IMR-90 (cell line): ENCODE measurements around the gene SLC1A7. TPM values are rescaled to one million over a fixed set of nuclear protein-coding genes. Genes with fewer than 3 reads are reported as not detected.

Source experiments
- ATAC-seq: fragments of 200-7000 bp; cut with Tn5 transposase; 2 replicates; pipeline ENCODE4 v1.9.1; 2020; ENCODE audit warnings: low read depth, mild to moderate bottlenecking, moderate library complexity
- BruUV-seq: library from RNA; stranded (reverse); fragments of 400-500 nt; replicated peaks from 2 replicates; lab custom pipeline; 2021; lab: Mats Ljungman, UMichigan
- CTCF ChIA-PET: fragments of 300-600 bp; formaldehyde crosslinking; extraction: SDS; loops from one replicate; lab custom pipeline; 2021; ENCODE audit warnings: antibody characterized with exemption; lab: Yijun Ruan, JAX
- POLR2A ChIA-PET: fragments of 300-600 bp; sonication (Branson Sonifier 250); formaldehyde crosslinking; loops from one replicate; lab custom pipeline; 2022; ENCODE audit warnings: antibody characterized with exemption; ENCODE audit not compliant: unreplicated experiment; lab: Charles Lee
- DNase-seq: peaks from one replicate; pipeline ENCODE4 v3.0.0; 2013
- H2AFZ ChIP-seq: replicated peaks from 2 replicates; pipeline ENCODE3; 2013; ENCODE audit warnings: low read length, mild to moderate bottlenecking; ENCODE audit not compliant: poor library complexity
- H2AK5ac ChIP-seq: 2 replicates; pipeline ENCODE4 v1.6.1; 2013; ENCODE audit warnings: low read depth, low read length, inconsistent platforms
- H2AK9ac ChIP-seq: replicated peaks from 2 replicates; pipeline ENCODE3; 2013; ENCODE audit warnings: mild to moderate bottlenecking, low read depth, low read length, moderate library complexity; ENCODE audit not compliant: poor library complexity
- H2BK120ac ChIP-seq: 2 replicates; pipeline ENCODE4 v1.6.1; 2013; ENCODE audit warnings: low read depth, low read length, inconsistent platforms
- H2BK15ac ChIP-seq: 3 replicates; pipeline ENCODE4 v1.6.1; 2013; ENCODE audit warnings: low read depth, low read length, inconsistent platforms
- H2BK20ac ChIP-seq: 2 replicates; pipeline ENCODE4 v1.6.1; 2013; ENCODE audit warnings: low read depth, mild to moderate bottlenecking, inconsistent platforms, low read length, moderate library complexity
- H2BK5ac ChIP-seq: 2 replicates; pipeline ENCODE4 v1.6.1; 2013; ENCODE audit warnings: mild to moderate bottlenecking, low read depth, low read length, inconsistent platforms; ENCODE audit not compliant: poor library complexity, severe bottlenecking
- H3K14ac ChIP-seq: replicated peaks from 2 replicates; pipeline ENCODE4 v1.6.1; 2013; ENCODE audit warnings: low read depth, low read length, inconsistent platforms
- H3K18ac ChIP-seq: 2 replicates; pipeline ENCODE4 v1.6.1; 2013; ENCODE audit warnings: low read depth, low read length, control low read depth
- H3K23ac ChIP-seq: 2 replicates; pipeline ENCODE4 v1.6.1; 2013; ENCODE audit warnings: low read depth, low read length, inconsistent platforms
- H3K27ac ChIP-seq: 2 replicates; pipeline ENCODE4 v1.5.1; 2013; ENCODE audit warnings: mild to moderate bottlenecking, control low read depth, low read length; ENCODE audit not compliant: insufficient read depth
- H3K27me3 ChIP-seq: 2 replicates; pipeline ENCODE4 v1.6.1; 2013; ENCODE audit warnings: low read length; ENCODE audit not compliant: control insufficient read depth, insufficient read depth
- H3K36me3 ChIP-seq: 2 replicates; pipeline ENCODE4 v1.6.1; 2013; ENCODE audit warnings: low read length, mixed read lengths; ENCODE audit not compliant: control insufficient read depth, insufficient read depth
- H3K4ac ChIP-seq: 2 replicates; pipeline ENCODE4 v1.6.1; 2013; ENCODE audit warnings: low read depth, low read length, inconsistent platforms
- H3K4me1 ChIP-seq: 2 replicates; pipeline ENCODE4 v1.6.1; 2013; ENCODE audit warnings: low read length, mixed read lengths; ENCODE audit not compliant: control insufficient read depth, insufficient read depth
- H3K4me2 ChIP-seq: 2 replicates; pipeline ENCODE4 v1.6.1; 2013; ENCODE audit warnings: low read depth, mild to moderate bottlenecking, control low read depth, low read length, moderate library complexity
- H3K4me3 ChIP-seq: 2 replicates; pipeline ENCODE4 v1.5.1; 2013; ENCODE audit warnings: low read depth, mild to moderate bottlenecking, control low read depth, low read length, moderate library complexity; ENCODE audit not compliant: insufficient read depth
- H3K56ac ChIP-seq: 2 replicates; pipeline ENCODE4 v1.6.1; 2013; ENCODE audit warnings: low read length, inconsistent platforms; ENCODE audit not compliant: insufficient read depth; ENCODE audit errors: extremely low read depth
- H3K79me1 ChIP-seq, 2 experiments: 2 replicates each; pipeline ENCODE4 v1.6.1; 2013; ENCODE audit warnings: low read length in 2 of 2, inconsistent platforms in 1 of 2, low read depth in 1 of 2
- H3K9ac ChIP-seq: 2 replicates; pipeline ENCODE4 v1.6.1; 2013; ENCODE audit warnings: low read depth, low read length, control low read depth
- H3K9me1 ChIP-seq: 2 replicates; pipeline ENCODE4 v1.6.1; 2013; ENCODE audit warnings: low read length, inconsistent platforms; ENCODE audit not compliant: insufficient read depth
- H3K9me3 ChIP-seq: 2 replicates; pipeline ENCODE4 v1.6.1; 2013; ENCODE audit warnings: low read length; ENCODE audit not compliant: control insufficient read depth, insufficient read depth
- H4K20me1 ChIP-seq: 2 replicates; pipeline ENCODE4 v1.6.1; 2013; ENCODE audit warnings: low read length, inconsistent platforms; ENCODE audit not compliant: insufficient read depth
- H4K5ac ChIP-seq: 2 replicates; pipeline ENCODE4 v1.6.1; 2013; ENCODE audit warnings: mild to moderate bottlenecking, low read depth, low read length, control low read depth
- H4K8ac ChIP-seq, 2 experiments: 2 replicates each; pipeline ENCODE4 v1.6.1; 2013; ENCODE audit warnings: low read depth in 2 of 2, low read length in 2 of 2, control low read depth in 1 of 2, inconsistent platforms in 1 of 2
- H4K91ac ChIP-seq: 2 replicates; pipeline ENCODE4 v1.6.1; 2013; ENCODE audit warnings: low read depth, low read length, inconsistent platforms; ENCODE audit not compliant: insufficient read depth
- BHLHE40 ChIP-seq: fragments of 150-350 bp; IDR thresholded peaks from 2 replicates; pipeline ENCODE4 v1.6.1; 2016; ENCODE audit warnings: mild to moderate bottlenecking, low read depth, low read length
- CEBPB ChIP-seq: IDR thresholded peaks from 2 replicates; pipeline ENCODE4 v1.6.1; 2012; ENCODE audit warnings: low read depth, low read length, improper control_type of control experiment
- CHD1 ChIP-seq: IDR thresholded peaks from 2 replicates; pipeline ENCODE4 v1.6.1; 2012; ENCODE audit warnings: low read depth, low read length, improper control_type of control experiment
- ELK1 ChIP-seq: fragments of 150-350 bp; IDR thresholded peaks from 2 replicates; pipeline ENCODE4 v1.6.1; 2016; ENCODE audit warnings: low read depth, mild to moderate bottlenecking, low read length, moderate library complexity, borderline replicate concordance
- FOS ChIP-seq: fragments of 150-350 bp; IDR thresholded peaks from 2 replicates; pipeline ENCODE4 v1.6.1; 2016; ENCODE audit warnings: low read depth, low read length
- MAZ ChIP-seq: IDR thresholded peaks from 2 replicates; pipeline ENCODE4 v1.6.1; 2012; ENCODE audit warnings: low read depth, mild to moderate bottlenecking, low read length, improper control_type of control experiment, moderate library complexity, borderline replicate concordance
- MXI1 ChIP-seq: IDR thresholded peaks from 2 replicates; pipeline ENCODE4 v1.6.1; 2012; ENCODE audit warnings: low read depth, mild to moderate bottlenecking, low read length, moderate library complexity, borderline replicate concordance
- NFE2L2 ChIP-seq: fragments of 150-350 bp; IDR thresholded peaks from 2 replicates; pipeline ENCODE4 v1.6.1; 2016; ENCODE audit warnings: low read depth, mild to moderate bottlenecking, low read length
- POLR2A ChIP-seq: IDR thresholded peaks from 2 replicates; pipeline ENCODE4 v1.6.1; 2012; ENCODE audit warnings: mild to moderate bottlenecking, low read depth, low read length
- RAD21 ChIP-seq: IDR thresholded peaks from 2 replicates; pipeline ENCODE4 v1.6.1; 2012; ENCODE audit warnings: low read length, improper control_type of control experiment
- RCOR1 ChIP-seq: IDR thresholded peaks from 2 replicates; pipeline ENCODE4 v1.6.1; 2012; ENCODE audit warnings: mild to moderate bottlenecking, low read length, improper control_type of control experiment; ENCODE audit not compliant: insufficient replicate concordance
- RFX5 ChIP-seq: IDR thresholded peaks from 2 replicates; pipeline ENCODE4 v1.8.0; 2012; ENCODE audit warnings: low read depth, mild to moderate bottlenecking, low read length, moderate library complexity
- USF2 ChIP-seq: fragments of 150-350 bp; IDR thresholded peaks from 2 replicates; pipeline ENCODE4 v1.6.1; 2017; ENCODE audit warnings: mild to moderate bottlenecking, antibody characterized with exemption, low read length, low read depth
- WGBS, 2 experiments: methylation state at CpG; one replicate each; pipeline versions ENCODE4 v1.1.5 to v1.1.7; 2013; ENCODE audit warnings: missing lambda C conversion rate in 2 of 2; ENCODE audit not compliant: insufficient read length in 1 of 2; ENCODE audit errors: extremely low coverage in 2 of 2; 5-methylcytosine and 5-hydroxymethylcytosine counted together
- dilution Hi-C: fragments of 300-500 bp; cut with HindIII; formaldehyde crosslinking; loops from one replicate; pipeline ENCODE4 v1.14.3; 2018; ENCODE audit warnings: low sequenced_read_pairs; ENCODE audit not compliant: unreplicated experiment
- in situ Hi-C: fragments of 300-500 bp; cut with MboI; formaldehyde crosslinking; loops from 3 replicates; pipeline ENCODE4 v1.14.3; 2019; ENCODE audit warnings: low sequenced_read_pairs, inconsistent platforms, mixed read lengths
- intact Hi-C: fragments of 100-400 bp; cut with micrococcal nuclease; formaldehyde crosslinking; loops from 2 replicates; pipeline ENCODE4 v1.10.0; 2022
- polyA plus RNA-seq, 3 experiments: library from polyadenylated mRNA; depleted of rRNA; stranded (reverse); fragments of >200 nt; gene quantifications; 2 replicates each; pipeline ENCODE4 v1.2.3, GENCODE V29; 2012; ENCODE audit warnings: low replicate concordance in 1 of 3
- total RNA-seq: library from RNA; depleted of rRNA; stranded (reverse); fragments of >200 nt; gene quantifications from 2 replicates; pipeline ENCODE4 v1.2.3, GENCODE V29; 2012

Gene SLC1A7
- total and polyA plus RNA-seq, 2 of the 4 experiments (the other 2 are of a cell fraction): 0.05 TPM; not detected in 1

GRCh38 chr1:53111073-53111556 is 31.3 kb downstream of the SLC1A7 start:
- peak overlapping the region; percentile 74 for H2AFZ ChIP-seq
- H3K9ac ChIP-seq: no peak overlapping the region
- in situ Hi-C loops (no loop called here), intact Hi-C loops (no loop called here), dilution Hi-C loops (no loop called here)
- peaks cover 41% of the 10 kb centered on the region for H3K4me1 ChIP-seq
- H4K20me1 ChIP-seq: no peaks in the 10 kb centered on the region
- H2BK15ac ChIP-seq: peak overlapping the region; percentile 83
- H3K4ac ChIP-seq: peak overlapping the region; percentile 96
- H4K91ac ChIP-seq: peak overlapping the region; percentile 98
- 0 out of 2 replicates have a peak overlapping the region, but pooled peaks have one; percentile 3 for H3K27ac ChIP-seq
- H3K9me3 ChIP-seq: peaks cover 17% of the 10 kb centered on the region
- H4K8ac ChIP-seq: peak overlapping the region; percentile 61 to 88; a peak in 3 of 4 replicates
- peaks cover 0 to 3% of the 10 kb centered on the region in 2 experiments; a peak in 1 of 4 replicates for H3K79me1 ChIP-seq
- H3K18ac ChIP-seq: peak overlapping the region; percentile 47
- POLR2A ChIA-PET: no interaction called here
- H3K4me2 ChIP-seq: no peak overlapping the region
- CTCF ChIA-PET: interaction anchor here (1.2 kb wide), 1 partner anchor 23 kb away, joined by 3 read pairs; no protein-coding TSS in a partner anchor
- H3K14ac ChIP-seq: 0 out of 2 replicates have a peak overlapping the region, but pooled peaks have one; percentile 23
- H2BK5ac ChIP-seq: peak overlapping the region; percentile 73
- ATAC-seq (no peak), DNase-seq (peak; percentile 18)
- H3K9me1 ChIP-seq: peaks cover 41% of the 10 kb centered on the region
- TF ChIP-seq FOS: no peak
- no peak for TF ChIP-seq ELK1
- no peak for TF ChIP-seq BHLHE40
- no peak for TF ChIP-seq NFE2L2
- TF ChIP-seq CHD1: no peak
- no peak for TF ChIP-seq RFX5
- TF ChIP-seq RCOR1: no peak
- no peak for TF ChIP-seq CEBPB
- no peak for TF ChIP-seq RAD21
- TF ChIP-seq POLR2A: no peak
- no peak for TF ChIP-seq MXI1
- TF ChIP-seq USF2: no peak
- TF ChIP-seq MAZ: no peak
- H3K4me3 ChIP-seq: no peak overlapping the region
- H3K23ac ChIP-seq: peak overlapping the region; percentile 48; the same call in 1 of the 2 replicates
- no peak overlapping the region for H3K56ac ChIP-seq
- H4K5ac ChIP-seq: no peak overlapping the region; the same call in 1 of the 2 replicates
- peak overlapping the region; percentile 99 for H2BK20ac ChIP-seq
- no peaks in the 10 kb centered on the region for H3K36me3 ChIP-seq
- H3K27me3 ChIP-seq: no peaks in the 10 kb centered on the region
- WGBS, 2 experiments: 73% methylated on average over 9 of the region's 10 CpGs; no CpG with 5 or more reads in 1 of the 2 experiments
- peak overlapping the region; percentile 96 for H2BK120ac ChIP-seq
- no TSS peak for BruUV-seq
- H2AK9ac ChIP-seq: peak overlapping the region; percentile 57
- H2AK5ac ChIP-seq: peak overlapping the region; percentile 99; the same call in 1 of the 2 replicates
